WTC11 (cell line): Measurements from ENCODE around the gene HOXC5. TPM values are rescaled to one million over a fixed set of nuclear protein-coding genes. Genes with fewer than 3 reads are reported as not detected.

Source experiments
- ATAC-seq: fragments of 200-7000 bp; cut with Tn5 transposase; 2 replicates; pipeline ENCODE4 v1.10.0; 2021; ENCODE audit warnings: mild to moderate bottlenecking, moderate library complexity
- CTCF ChIA-PET: fragments of 300-600 bp; sonication (Branson Sonifier 250); formaldehyde crosslinking; loops from one replicate; lab custom pipeline; 2021; ENCODE audit warnings: antibody characterized with exemption; lab: Charles Lee
- POLR2A ChIA-PET: fragments of 350-600 bp; sonication (Branson Sonifier 250); formaldehyde crosslinking; loops from one replicate; lab custom pipeline; 2021; ENCODE audit warnings: antibody characterized with exemption; lab: Charles Lee
- DNase-seq: peaks from one replicate; pipeline ENCODE4 v3.0.0; 2021; ENCODE audit warnings: low spot score
- H3K27ac Mint-ChIP-seq: 2 replicates; pipeline ENCODE4 v1.8.0; 2021; ENCODE audit warnings: mixed read lengths
- H3K27me3 Mint-ChIP-seq: 2 replicates; pipeline ENCODE4 v1.8.0; 2021; ENCODE audit warnings: low read depth, mild to moderate bottlenecking, moderate library complexity, mixed read lengths
- H3K36me3 Mint-ChIP-seq: 2 replicates; pipeline ENCODE4 v1.8.0; 2021; ENCODE audit warnings: mixed read lengths
- H3K4me1 Mint-ChIP-seq: 2 replicates; pipeline ENCODE4 v1.8.0; 2022; ENCODE audit warnings: mixed read lengths
- H3K4me3 Mint-ChIP-seq: 2 replicates; pipeline ENCODE4 v1.8.0; 2021; ENCODE audit warnings: mild to moderate bottlenecking, moderate library complexity, mixed read lengths
- H3K9me3 Mint-ChIP-seq: 2 replicates; pipeline ENCODE4 v1.8.0; 2021; ENCODE audit warnings: mixed read lengths
- CBFB ChIP-seq: sonication (generic); formaldehyde crosslinking; IDR thresholded peaks from 2 replicates; pipeline ENCODE4 v1.8.1; 2022; ENCODE audit warnings: mild to moderate bottlenecking, low read depth, missing genetic modification reagents
- FOXJ3 ChIP-seq: sonication (generic); formaldehyde crosslinking; IDR thresholded peaks from 2 replicates; pipeline ENCODE4 v1.9.0; 2021; ENCODE audit warnings: missing genetic modification reagents, mild to moderate bottlenecking, borderline replicate concordance
- MXD4 ChIP-seq: fragments of 250-450 bp; sonication (Bioruptor Pico); IDR thresholded peaks from 2 replicates; pipeline ENCODE4 v1.8.0; 2021; ENCODE audit warnings: mild to moderate bottlenecking, moderate library complexity, borderline replicate concordance
- MYBL2 ChIP-seq: sonication (generic); formaldehyde crosslinking; IDR thresholded peaks from 2 replicates; pipeline ENCODE4 v1.8.1; 2023; ENCODE audit warnings: mild to moderate bottlenecking, moderate library complexity, missing genetic modification reagents
- NFYB ChIP-seq: sonication (generic); formaldehyde crosslinking; conservative IDR thresholded peaks from 2 replicates; pipeline ENCODE4 v1.8.0; 2022; ENCODE audit warnings: low read depth, missing genetic modification reagents
- NR1H2 ChIP-seq: sonication (generic); formaldehyde crosslinking; IDR thresholded peaks from 2 replicates; pipeline ENCODE4 v1.9.0; 2021; ENCODE audit warnings: mild to moderate bottlenecking, moderate library complexity, missing genetic modification reagents
- NR2C2 ChIP-seq: sonication (generic); formaldehyde crosslinking; IDR thresholded peaks from 2 replicates; pipeline ENCODE4 v1.8.0; 2022; ENCODE audit warnings: mild to moderate bottlenecking, missing genetic modification reagents
- OVOL2 ChIP-seq: fragments of 250-450 bp; sonication (Bioruptor Pico); IDR thresholded peaks from 2 replicates; pipeline ENCODE4 v1.9.0; 2021; ENCODE audit warnings: mild to moderate bottlenecking, borderline replicate concordance
- PRRX2 ChIP-seq: fragments of 250-450 bp; sonication (Bioruptor Pico); IDR thresholded peaks from 2 replicates; pipeline ENCODE4 v1.8.0; 2021; ENCODE audit warnings: mild to moderate bottlenecking
- SMAD4 ChIP-seq: sonication (generic); formaldehyde crosslinking; IDR thresholded peaks from 2 replicates; pipeline ENCODE4 v1.8.0; 2022; ENCODE audit warnings: mild to moderate bottlenecking, missing genetic modification reagents
- TEAD1 ChIP-seq: sonication (generic); formaldehyde crosslinking; IDR thresholded peaks from 2 replicates; pipeline ENCODE4 v1.8.0; 2022; ENCODE audit warnings: mild to moderate bottlenecking, missing genetic modification reagents
- ZNF121 ChIP-seq: sonication (generic); formaldehyde crosslinking; IDR thresholded peaks from 2 replicates; pipeline ENCODE4 v1.8.0; 2023; ENCODE audit warnings: missing genetic modification reagents
- total RNA-seq: library from RNA; stranded (reverse); gene quantifications from 3 replicates; pipeline ENCODE4 v1.2.3, GENCODE V29; 2021
- TF ChIP-seq, protein P1 (sequence below): sonication (generic); formaldehyde crosslinking; IDR thresholded peaks from 2 replicates; pipeline ENCODE4 v1.8.1; 2023; ENCODE audit warnings: mild to moderate bottlenecking, moderate library complexity, missing genetic modification reagents
- TF ChIP-seq, protein P2 (sequence below): sonication (generic); formaldehyde crosslinking; IDR thresholded peaks from 2 replicates; pipeline ENCODE4 v1.8.1; 2022; ENCODE audit warnings: mild to moderate bottlenecking, moderate library complexity, missing genetic modification reagents
- TF ChIP-seq, protein P3 (sequence below): sonication (generic); formaldehyde crosslinking; IDR thresholded peaks from 2 replicates; pipeline ENCODE4 v1.8.0; 2023; ENCODE audit warnings: missing genetic modification reagents
- TF ChIP-seq, protein P4 (sequence below): fragments of 250-450 bp; sonication (Bioruptor Pico); IDR thresholded peaks from 2 replicates; pipeline ENCODE4 v2.1.2; 2022; ENCODE audit warnings: mild to moderate bottlenecking, moderate library complexity

The HOXC5 gene
- total RNA-seq, 1 experiment from 2014 or later, result not detected

DNA sequence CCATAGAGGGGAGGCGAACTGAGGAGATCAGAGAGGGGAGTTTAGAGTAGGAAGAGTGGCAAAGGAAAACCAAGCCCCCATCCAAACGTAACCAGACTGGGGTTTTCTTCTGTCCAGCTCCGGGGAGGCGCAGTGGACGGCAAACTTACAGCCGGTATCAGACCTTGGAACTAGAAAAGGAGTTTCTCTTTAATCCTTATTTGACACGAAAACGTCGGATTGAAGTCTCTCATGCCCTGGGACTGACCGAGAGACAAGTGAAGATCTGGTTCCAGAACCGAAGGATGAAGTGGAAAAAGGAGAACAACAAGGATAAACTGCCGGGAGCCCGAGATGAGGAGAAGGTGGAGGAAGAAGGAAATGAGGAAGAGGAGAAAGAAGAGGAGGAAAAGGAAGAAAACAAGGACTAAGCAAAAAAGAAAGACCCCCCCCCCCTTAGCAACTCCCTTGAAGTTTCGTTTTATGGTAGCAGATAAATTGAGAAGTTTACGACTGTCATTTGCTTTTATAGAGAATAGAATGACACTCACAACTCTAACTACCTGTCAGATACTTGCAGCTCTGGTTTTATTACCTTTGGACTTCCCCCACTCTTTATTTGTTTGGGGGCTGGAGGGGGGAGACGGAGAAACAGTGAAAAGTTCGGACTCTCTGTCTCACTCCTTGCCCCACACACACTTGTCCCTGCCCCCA lies 21.7 kb upstream of the HOXC5 start (continued):
- TF ChIP-seq NFYB (CRISPR knock-in tag), result no peak
- TF ChIP-seq NR1H2 (CRISPR knock-in tag), result no peak
- no peak for TF ChIP-seq SMAD4 (CRISPR knock-in tag)
- TF ChIP-seq MYBL2 (CRISPR knock-in tag), result no peak
- TF ChIP-seq, protein P1, sequence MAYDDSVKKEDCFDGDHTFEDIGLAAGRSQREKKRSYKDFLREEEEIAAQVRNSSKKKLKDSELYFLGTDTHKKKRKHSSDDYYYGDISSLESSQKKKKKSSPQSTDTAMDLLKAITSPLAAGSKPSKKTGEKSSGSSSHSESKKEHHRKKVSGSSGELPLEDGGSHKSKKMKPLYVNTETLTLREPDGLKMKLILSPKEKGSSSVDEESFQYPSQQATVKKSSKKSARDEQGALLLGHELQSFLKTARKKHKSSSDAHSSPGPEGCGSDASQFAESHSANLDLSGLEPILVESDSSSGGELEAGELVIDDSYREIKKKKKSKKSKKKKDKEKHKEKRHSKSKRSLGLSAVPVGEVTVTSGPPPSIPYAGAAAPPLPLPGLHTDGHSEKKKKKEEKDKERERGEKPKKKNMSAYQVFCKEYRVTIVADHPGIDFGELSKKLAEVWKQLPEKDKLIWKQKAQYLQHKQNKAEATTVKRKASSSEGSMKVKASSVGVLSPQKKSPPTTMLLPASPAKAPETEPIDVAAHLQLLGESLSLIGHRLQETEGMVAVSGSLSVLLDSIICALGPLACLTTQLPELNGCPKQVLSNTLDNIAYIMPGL (CRISPR knock-in tag), result no peak

DNA sequence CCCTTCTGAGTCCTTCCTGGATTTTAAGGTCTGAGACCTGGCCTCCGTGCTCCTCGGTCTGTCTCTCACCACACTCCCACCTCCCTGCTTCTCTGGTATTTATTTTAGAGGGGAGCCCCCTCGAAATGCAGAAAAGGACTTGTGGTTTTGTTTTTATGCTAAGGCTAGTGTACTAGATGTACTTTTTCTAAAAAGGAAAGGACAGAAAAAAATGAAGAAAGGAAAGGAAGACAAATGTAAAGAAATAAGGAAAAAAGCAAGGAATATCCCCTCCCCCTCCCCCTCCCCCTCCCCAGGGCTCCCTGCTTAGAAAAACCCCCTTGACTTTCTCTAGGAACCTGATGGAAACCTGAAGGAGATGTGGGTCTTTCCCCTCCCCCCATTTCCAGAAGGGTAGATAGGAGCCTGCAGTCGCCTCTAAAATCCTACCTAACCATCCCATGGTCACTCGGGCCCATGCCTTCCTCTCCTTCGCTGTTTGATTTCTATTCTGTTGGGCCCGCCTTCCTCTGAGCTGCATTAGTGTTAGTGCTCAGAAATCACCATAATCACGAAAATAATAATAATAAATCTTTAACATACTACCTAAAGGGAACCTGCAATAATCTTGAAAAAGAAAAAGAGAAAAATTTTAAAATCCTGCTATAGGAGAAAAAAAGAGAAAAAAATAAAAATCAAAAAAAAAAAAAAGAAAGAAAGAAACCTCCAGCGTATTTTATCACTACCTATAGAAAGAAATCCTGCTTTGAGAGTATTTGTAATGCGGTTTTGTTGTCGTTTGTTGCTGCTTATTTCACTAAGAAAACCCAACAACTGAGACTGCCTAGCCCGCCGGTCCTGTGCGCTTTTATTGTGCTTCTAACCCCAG lies 21.0 kb upstream of the HOXC5 start:
- TF ChIP-seq NR2C2, result no peak
- TF ChIP-seq, protein P2, sequence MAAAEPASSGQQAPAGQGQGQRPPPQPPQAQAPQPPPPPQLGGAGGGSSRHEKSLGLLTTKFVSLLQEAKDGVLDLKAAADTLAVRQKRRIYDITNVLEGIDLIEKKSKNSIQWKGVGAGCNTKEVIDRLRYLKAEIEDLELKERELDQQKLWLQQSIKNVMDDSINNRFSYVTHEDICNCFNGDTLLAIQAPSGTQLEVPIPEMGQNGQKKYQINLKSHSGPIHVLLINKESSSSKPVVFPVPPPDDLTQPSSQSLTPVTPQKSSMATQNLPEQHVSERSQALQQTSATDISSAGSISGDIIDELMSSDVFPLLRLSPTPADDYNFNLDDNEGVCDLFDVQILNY (CRISPR knock-in tag), result no peak
- no peak for TF ChIP-seq ZNF121
- no peak for TF ChIP-seq CBFB (CRISPR knock-in tag)
- TF ChIP-seq, protein P3, sequence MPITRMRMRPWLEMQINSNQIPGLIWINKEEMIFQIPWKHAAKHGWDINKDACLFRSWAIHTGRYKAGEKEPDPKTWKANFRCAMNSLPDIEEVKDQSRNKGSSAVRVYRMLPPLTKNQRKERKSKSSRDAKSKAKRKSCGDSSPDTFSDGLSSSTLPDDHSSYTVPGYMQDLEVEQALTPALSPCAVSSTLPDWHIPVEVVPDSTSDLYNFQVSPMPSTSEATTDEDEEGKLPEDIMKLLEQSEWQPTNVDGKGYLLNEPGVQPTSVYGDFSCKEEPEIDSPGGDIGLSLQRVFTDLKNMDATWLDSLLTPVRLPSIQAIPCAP (CRISPR knock-in tag), result no peak
- ChIA-PET CTCF (interaction anchor here (0.7 kb wide), 1 partner anchor 20 kb away, joined by 4 read pairs; no protein-coding TSS in a partner anchor), POLR2A (interaction anchor here (0.6 kb wide), 1 partner anchor 42 kb away, joined by 5 read pairs; no protein-coding TSS in a partner anchor)
- DNase-seq (no peak), ATAC-seq (no peak)
- H3K27me3 Mint-ChIP-seq, result peaks cover 100% of the 10 kb centered on the region
- H3K9me3 Mint-ChIP-seq, result no peaks in the 10 kb centered on the region
- H3K27ac Mint-ChIP-seq, result no peak overlapping the region
- no peak overlapping the region for H3K4me3 Mint-ChIP-seq
- peaks cover 23% of the 10 kb centered on the region for H3K4me1 Mint-ChIP-seq
- no peaks in the 10 kb centered on the region for H3K36me3 Mint-ChIP-seq

DNA sequence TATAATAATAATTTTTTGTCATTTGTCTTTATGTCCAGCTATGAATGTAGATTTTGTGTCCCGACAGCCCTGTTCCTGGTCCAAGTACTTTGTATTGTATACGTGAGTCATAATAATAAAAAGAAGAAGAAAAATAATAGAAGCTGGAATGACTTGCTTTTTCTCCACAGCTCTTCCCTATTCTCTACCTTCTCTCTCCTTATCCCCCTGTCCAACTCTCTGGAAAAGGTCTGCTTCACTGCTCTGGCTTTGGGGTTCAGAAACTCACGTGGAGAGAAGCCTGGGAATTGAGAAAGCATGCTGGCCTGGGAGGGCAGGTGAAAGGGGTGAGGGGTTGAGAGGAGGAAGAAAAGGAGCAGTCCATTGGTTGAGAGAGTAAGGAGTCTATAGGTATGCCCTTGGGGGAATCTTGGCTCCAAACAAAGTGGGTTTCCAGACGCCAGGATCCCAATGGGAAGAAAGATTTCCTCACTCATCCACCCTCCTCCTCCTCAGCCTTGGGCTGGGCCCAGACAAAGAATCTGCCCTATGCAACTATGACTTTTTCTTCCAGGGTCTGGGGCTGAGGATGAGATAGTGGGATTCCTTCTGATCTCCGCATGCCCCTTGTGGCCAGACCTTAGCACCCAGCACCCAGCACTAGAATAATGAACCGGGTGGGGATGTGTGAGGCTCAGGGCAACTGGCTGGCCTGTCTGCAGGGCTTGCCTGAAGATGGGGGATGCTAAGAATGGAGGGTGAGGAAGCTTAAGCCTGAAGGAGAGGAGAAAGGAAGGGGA lies 20.0 kb upstream of the HOXC5 start:
- Mint-ChIP-seq H3K4me1 (peaks cover 30% of the 10 kb centered on the region), H3K9me3 (no peaks in the 10 kb centered on the region)
- no peak for ATAC-seq
- TF ChIP-seq OVOL2 (CRISPR knock-in tag), result no peak
- no peak for TF ChIP-seq TEAD1
- no peak for TF ChIP-seq PRRX2 (CRISPR knock-in tag)
- TF ChIP-seq, protein P4, sequence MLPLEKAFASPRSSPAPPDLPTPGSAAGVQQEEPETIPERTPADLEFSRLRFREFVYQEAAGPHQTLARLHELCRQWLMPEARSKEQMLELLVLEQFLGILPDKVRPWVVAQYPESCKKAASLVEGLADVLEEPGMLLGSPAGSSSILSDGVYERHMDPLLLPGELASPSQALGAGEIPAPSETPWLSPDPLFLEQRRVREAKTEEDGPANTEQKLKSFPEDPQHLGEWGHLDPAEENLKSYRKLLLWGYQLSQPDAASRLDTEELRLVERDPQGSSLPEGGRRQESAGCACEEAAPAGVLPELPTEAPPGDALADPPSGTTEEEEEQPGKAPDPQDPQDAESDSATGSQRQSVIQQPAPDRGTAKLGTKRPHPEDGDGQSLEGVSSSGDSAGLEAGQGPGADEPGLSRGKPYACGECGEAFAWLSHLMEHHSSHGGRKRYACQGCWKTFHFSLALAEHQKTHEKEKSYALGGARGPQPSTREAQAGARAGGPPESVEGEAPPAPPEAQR (CRISPR knock-in tag), result no peak
- TF ChIP-seq, protein P3 (CRISPR knock-in tag), result no peak
- TF ChIP-seq NR2C2, result no peak
- no peak for TF ChIP-seq FOXJ3 (CRISPR knock-in tag)
- no peak for TF ChIP-seq MXD4
- TF ChIP-seq, all 79 proteins: peak for 0
- Mint-ChIP-seq H3K27ac (no peak overlapping the region), H3K36me3 (no peaks in the 10 kb centered on the region), H3K4me3 (no peak overlapping the region), H3K27me3 (peaks cover 100% of the 10 kb centered on the region)
- ChIA-PET POLR2A (no interaction called here), CTCF (interaction anchor here (0.7 to 2.4 kb wide), 3 partner anchors 20 to 202 kb away, joined by 4 to 6 read pairs (median 4); no protein-coding TSS in a partner anchor)
- DNase-seq, result no peak
